Measurements from ENCODE around the gene EPHA1.

- TF ChIP-seq CTCF (IDR thresholded peaks at IDR 0.05; ENCODE audit: low read depth, low read length, missing input control), result no peak
- TF ChIP-seq FOXA1 (IDR thresholded peaks at IDR 0.05), result no peak
- peak in 1 of 2 donors; percentile 31 for TF ChIP-seq EGR1 (IDR thresholded peaks at IDR 0.05; ENCODE audit: low read depth in 2 of 2)
- TF ChIP-seq ATF3 (IDR thresholded peaks at IDR 0.05), result peak; percentile 70
- TF ChIP-seq SP1 (IDR thresholded peaks at IDR 0.05), result peak; percentile 78
Measured at GRCh38 chr7:143393267-143394041, 15.2 kb downstream of the EPHA1 start.
